GOT3 (cell line): ENCODE measurements around the gene ZC3H8.
"Not testable (repeated sequence)": the region's sequence is repeated elsewhere in the genome, so short reads cannot be mapped to it uniquely, and the experiment has no call there.

Experiments
- DNase-seq: peaks from one replicate; lab custom pipeline; 2025; ENCODE audit warnings: mixed read lengths; lab: John Stamatoyannopoulos, UW

ZC3H8 gene

GRCh38 chr2:112254466-112255240 lies at the start of gene ZC3H8:
ZC3H8 (minus strand) TSS chr2:112255042; CDS start chr2:112254981, 61 bp downstream.
- DNase-seq = peak; percentile 63

DNA sequence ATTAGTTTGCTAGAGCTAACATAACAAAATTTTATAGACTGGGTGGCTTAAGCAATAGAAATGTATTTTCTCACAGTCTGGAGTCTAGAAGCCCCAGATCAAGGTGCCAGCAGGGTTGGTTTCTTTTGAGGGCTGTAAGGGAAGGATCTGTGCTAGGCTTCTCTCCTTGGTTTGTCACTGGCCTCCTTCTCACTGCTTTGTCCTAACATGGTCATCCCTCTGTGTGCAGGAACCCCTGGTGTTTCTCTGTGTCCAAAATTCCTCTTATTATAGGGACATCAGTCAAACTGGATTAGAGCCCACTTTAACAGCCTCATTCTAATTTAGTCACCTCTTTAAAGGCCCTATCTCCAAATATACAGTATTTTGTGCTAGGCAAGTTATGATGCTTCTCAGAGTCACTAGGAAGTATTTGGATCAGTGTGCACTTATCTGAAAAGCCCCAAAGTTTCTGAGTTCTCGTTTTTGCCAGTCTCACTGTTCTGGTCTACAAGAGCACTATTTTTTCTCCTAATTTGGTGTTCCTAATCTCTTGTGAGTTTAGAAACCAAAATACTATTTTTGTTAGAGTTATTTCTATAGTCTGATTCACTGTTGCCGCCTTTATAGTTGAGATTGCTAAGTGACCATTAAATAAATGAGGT lies 49.6 kb upstream of the ZC3H8 start:
- DNase-seq = no peak

DNA sequence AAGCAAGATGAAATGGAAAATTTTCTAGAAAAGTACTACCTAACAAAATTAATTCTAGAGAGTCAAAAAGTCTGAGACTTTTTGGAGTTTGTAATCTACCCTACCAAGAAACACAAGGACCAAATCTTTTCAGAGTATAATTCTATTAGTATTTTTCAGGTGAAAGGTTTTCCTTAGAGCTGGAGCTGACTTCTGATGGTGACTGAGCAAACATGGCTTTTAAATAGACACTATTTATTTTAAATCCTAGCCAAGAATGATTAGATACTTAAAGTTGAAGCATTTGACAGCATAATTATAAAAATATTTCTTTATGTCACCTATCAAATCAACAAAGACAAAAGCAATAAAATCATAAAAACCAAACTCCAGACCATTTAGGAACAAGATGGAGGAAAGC lies 47.1 kb upstream of the ZC3H8 start:
- no peak for DNase-seq

DNA sequence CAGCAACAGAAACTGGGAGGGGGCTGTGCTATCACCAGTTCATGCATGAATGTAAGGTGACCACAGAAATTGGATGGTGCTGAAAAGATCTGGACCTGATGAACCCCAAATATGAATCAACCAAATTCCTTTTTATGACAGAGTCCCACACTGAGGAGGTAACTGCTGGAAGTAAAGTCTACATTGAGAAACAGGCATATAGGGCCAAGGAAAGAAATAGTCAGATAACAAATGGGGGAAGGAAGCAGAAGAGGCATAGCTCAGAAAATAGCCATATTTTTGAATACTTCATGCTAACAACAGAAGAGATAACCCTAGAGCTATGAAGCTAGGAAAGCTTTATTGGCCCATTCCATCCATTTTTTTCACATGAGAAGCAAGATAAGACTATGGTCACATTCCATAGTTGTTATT lies 46.3 kb upstream of the ZC3H8 start:
- DNase-seq = no peak

- DNase-seq = no peak
These were observed 41.6 kb upstream of the ZC3H8 start for GRCh38 chr2:112296407-112296806.

- no peak for DNase-seq
These were observed 40.7 kb upstream of the ZC3H8 start for GRCh38 chr2:112295407-112296078.

DNA sequence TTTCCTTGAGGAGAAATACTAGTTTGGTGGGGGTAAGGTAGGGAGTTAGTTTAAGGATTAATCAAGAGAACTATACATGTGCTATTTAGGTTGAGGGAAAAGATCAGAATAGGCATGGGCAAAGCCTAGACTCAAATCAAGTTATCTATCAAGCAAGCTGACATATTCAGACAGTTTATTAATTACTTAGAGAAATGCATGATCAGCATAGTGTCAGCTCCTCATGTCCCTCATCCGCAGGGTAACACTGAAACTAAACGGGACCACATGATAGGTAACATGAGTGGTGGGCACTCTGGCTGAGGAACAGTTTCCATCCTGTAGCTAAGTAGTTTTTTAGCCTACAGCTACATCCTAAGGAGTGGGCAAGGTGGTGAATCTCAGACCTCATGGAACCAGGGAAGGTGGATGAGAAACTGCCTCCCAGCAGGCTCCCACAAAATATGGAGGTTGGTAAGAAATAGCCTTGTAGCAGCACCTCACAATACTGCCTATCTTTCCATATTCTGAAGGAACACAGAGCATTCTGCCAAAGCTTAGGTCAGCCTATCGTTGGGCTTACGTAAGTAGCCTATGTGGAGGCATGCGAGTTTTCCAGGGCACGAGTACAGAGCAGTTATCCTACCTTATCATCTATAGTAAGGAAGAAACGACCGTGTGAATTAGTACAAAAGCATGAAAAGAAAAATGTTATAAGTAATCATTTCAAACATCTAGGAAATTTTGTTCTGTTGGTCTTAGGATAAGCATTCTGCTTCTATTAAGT lies 39.0 kb upstream of the ZC3H8 start:
- DNase-seq = no peak

DNA sequence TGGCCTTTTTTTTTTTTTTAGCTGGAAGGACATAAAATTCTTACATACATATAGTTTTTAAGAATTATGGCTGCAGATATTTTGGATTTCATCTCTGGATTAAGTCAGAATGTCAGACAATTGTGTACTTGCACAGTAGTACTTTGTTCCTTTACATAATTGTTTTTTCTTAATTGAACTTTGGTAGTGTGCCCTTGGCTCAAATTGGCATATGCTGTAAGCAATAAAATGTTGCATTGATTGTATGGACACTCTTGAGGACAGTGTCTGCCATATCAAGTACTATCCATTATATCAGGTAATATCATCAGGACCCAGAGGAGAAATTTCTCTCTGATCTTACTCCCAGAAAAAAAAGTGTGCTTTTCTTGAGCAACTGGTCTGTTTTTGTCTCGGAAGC lies 35.8 kb upstream of the ZC3H8 start:
- no peak for DNase-seq

- no peak for DNase-seq
These were observed 35.2 kb upstream of the ZC3H8 start for GRCh38 chr2:112290088-112290487.

DNA sequence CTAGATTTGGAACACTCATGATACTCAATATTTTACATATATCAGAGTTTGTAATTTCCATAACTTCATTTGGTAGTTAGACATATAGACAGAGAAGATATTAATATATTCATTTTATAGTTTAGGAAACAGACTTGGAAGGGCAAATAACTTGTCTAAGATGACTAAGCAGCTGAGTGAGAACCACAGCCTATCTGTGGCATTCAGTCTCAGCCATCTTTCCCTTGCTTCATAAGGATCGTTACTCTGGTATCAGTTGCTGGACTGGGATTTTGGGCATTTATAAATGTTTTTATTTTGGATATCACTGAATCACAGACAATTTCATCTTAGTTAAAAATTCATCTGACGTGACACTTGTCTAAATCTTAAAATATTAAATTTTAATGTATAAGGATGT lies 28.7 kb upstream of the ZC3H8 start:
- DNase-seq = not testable (repeated sequence)

GRCh38 chr2:112282066-112282465 lies 27.2 kb upstream of the ZC3H8 start:
- DNase-seq = not testable (repeated sequence)

DNA sequence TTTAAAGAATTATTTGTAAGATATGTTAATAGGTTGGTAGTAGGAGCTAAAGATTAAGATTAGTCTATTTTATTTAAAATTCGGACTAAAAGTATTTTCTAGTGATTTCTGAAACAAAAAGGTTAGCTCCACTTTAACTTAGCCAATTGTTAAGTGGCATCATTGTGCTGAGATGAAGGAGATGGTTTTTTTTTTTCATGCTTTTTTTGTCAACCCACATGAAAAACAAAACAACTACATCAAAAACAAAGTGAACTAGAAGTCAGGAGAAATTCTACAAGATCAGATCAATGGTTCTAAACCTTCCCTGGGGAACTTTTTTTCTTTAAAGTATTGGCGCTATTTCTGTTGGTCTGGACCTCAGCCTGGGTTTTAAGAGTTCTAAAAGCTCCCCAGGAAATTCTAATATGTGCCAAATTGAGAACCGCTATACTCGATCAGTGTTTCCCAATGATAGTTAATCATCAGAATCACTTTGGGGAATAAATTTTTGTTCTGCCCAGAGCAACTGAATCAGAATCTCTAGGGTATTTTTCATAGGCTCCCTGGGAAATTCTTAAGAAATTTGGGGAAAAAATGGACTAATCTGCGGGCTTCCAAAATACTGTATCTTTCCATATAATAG lies 22.9 kb upstream of the ZC3H8 start:
- no peak for DNase-seq

DNA sequence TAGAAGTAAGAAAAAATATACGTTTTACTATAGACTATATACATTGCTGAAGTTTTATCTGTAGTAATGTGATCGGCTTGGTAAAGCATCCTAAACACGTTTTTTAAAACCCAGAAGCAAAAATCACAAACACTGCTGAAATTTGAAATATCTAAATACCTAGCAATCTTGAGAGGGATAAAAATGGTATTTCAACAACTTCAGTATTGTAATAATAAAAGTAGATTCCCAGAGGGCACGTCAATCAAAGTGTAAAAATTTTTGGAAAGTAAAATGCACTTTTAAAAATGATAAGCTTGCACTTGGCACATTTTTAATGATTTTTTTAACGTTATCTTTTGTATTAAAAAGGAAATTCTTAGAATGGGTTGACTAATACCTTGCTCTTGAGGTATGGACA lies 22.1 kb upstream of the ZC3H8 start:
- DNase-seq = no peak

- peak; percentile 27 for DNase-seq
These were observed 21.3 kb upstream of the ZC3H8 start for GRCh38 chr2:112275887-112276773.

- peak; percentile 97 for DNase-seq
These were observed 20.6 kb upstream of the ZC3H8 start, which contains the start of gene ZC3H6 for GRCh38 chr2:112275311-112275886. ZC3H6 (plus strand) TSS chr2:112275597; CDS start chr2:112275995, 398 bp downstream.

GRCh38 chr2:112273349-112273748 lies 18.5 kb upstream of the ZC3H8 start:
- no peak for DNase-seq

GRCh38 chr2:112272669-112273068 lies 17.8 kb upstream of the ZC3H8 start:
- no peak for DNase-seq

GRCh38 chr2:112268547-112268946 lies 13.7 kb upstream of the ZC3H8 start:
- DNase-seq = no peak

DNA sequence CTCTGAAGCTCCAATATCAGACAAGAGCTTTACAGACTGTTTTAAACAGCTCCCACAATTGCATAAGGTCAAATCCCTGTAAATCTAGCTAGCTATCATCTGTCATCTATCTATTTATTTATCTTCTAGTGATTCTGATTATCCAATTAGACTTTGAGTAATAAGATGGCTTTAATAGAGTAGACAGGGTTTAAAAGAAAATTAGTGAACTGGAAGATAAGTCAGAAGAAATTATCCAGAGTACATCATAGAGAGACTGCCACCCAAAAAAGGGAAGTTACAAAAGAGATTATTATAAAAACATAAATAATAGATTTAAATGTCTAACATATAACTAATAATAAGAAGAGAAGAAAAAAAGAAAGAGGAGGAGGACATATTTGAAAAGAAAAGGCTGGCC lies 8.0 kb upstream of the ZC3H8 start:
- DNase-seq = no peak

- no peak for DNase-seq
These were observed 5.4 kb upstream of the ZC3H8 start for GRCh38 chr2:112260295-112260625.
